HEK293 (cell line): ENCODE data around the gene CFAP300.

Experiments
- CTCF ChIP-seq: fragments of 450-650 bp; formaldehyde crosslinking; IDR thresholded peaks from 2 replicates; pipeline ENCODE4 v1.5.1; 2016; ENCODE audit warnings: missing biosample characterization, missing genetic modification characterization
- GFI1B ChIP-seq: fragments of 450-650 bp; formaldehyde crosslinking; IDR thresholded peaks from 2 replicates; pipeline ENCODE4 v1.5.1; 2016; ENCODE audit warnings: missing biosample characterization, missing genetic modification characterization
- ZNF362 ChIP-seq: fragments of 450-650 bp; formaldehyde crosslinking; IDR thresholded peaks from 2 replicates; pipeline ENCODE4 v1.5.1; 2016; ENCODE audit warnings: missing biosample characterization, missing genetic modification characterization
- ZNF639 ChIP-seq: fragments of 450-650 bp; formaldehyde crosslinking; IDR thresholded peaks from 2 replicates; pipeline ENCODE4 v1.5.1; 2016; ENCODE audit warnings: missing biosample characterization, missing genetic modification characterization

- TF ChIP-seq CTCF (no peak), GFI1B (tag by site-specific recombination) (no peak), ZNF362 (no peak), ZNF639 (tag by site-specific recombination) (no peak)
These were observed 39.4 kb upstream of the CFAP300 start for GRCh38 chr11:102007567-102008437.
